Activated T-cell treated with anti-CD3 and anti-CD28 coated beads for 24 hours (primary cell): ENCODE results near the gene COQ6.
"Not testable (repeated sequence)": the region's sequence is repeated elsewhere in the genome, so short reads cannot be mapped to it uniquely, and the experiment has no call there.

Source experiments
- DNase-seq: peaks from one replicate; pipeline ENCODE4 v3.0.0-alpha.2; 2020; ENCODE audit warnings: low read depth

COQ6 gene

GRCh38 chr14:73949752-73950734 lies at the start of gene COQ6, which contains the start of gene FAM161B:
TSS of gene COQ6 (plus strand) at chr14:73950302. CDS start at chr14:73950333, 31 bp downstream.
TSS of gene FAM161B (minus strand) at chr14:73950094. CDS start at chr14:73950026, 68 bp downstream.
- DNase-seq: peak; percentile 92

GRCh38 chr14:73903028-73903427 lies 47.1 kb upstream of the COQ6 start:
- DNase-seq: no peak

GRCh38 chr14:73909681-73910080 lies 40.4 kb upstream of the COQ6 start:
- DNase-seq: no peak

- no peak for DNase-seq
Observed at GRCh38 chr14:73913256-73913655, 36.8 kb upstream of the COQ6 start.

GRCh38 chr14:73916324-73916723 lies 33.8 kb upstream of the COQ6 start:
- no peak for DNase-seq

GRCh38 chr14:73919457-73919856 lies 30.6 kb upstream of the COQ6 start:
- not testable (repeated sequence) for DNase-seq

- DNase-seq: no peak
Observed at GRCh38 chr14:73924337-73924736, 25.8 kb upstream of the COQ6 start.

- DNase-seq: no peak
Observed at GRCh38 chr14:73935666-73936065, 14.4 kb upstream of the COQ6 start.

GRCh38 chr14:73936548-73936947 lies 13.6 kb upstream of the COQ6 start:
- no peak for DNase-seq

- DNase-seq: no peak
Observed at GRCh38 chr14:73937012-73937411, 13.1 kb upstream of the COQ6 start.

GRCh38 chr14:73942180-73942579 lies 7.9 kb upstream of the COQ6 start:
- DNase-seq: no peak

- no peak for DNase-seq
Observed at GRCh38 chr14:73943083-73943482, 7.0 kb upstream of the COQ6 start.

- no peak for DNase-seq
Observed at GRCh38 chr14:73944432-73945158, 5.5 kb upstream of the COQ6 start.

- DNase-seq: no peak
Observed at GRCh38 chr14:73945159-73945670, 4.9 kb upstream of the COQ6 start.

- no peak for DNase-seq
Observed at GRCh38 chr14:73953731-73954130, 3.6 kb downstream of the COQ6 start.

GRCh38 chr14:73955674-73956073 lies 5.6 kb downstream of the COQ6 start:
- no peak for DNase-seq

- DNase-seq: no peak
Observed at GRCh38 chr14:73958591-73958990, 8.5 kb downstream of the COQ6 start.

GRCh38 chr14:73961192-73961591 lies 11.1 kb downstream of the COQ6 start:
- DNase-seq: no peak

GRCh38 chr14:73965216-73965615 lies 15.1 kb downstream of the COQ6 start:
- DNase-seq: no peak

- DNase-seq: no peak
Observed at GRCh38 chr14:73968885-73969284, 18.8 kb downstream of the COQ6 start.

GRCh38 chr14:73973497-73973896 lies 23.4 kb downstream of the COQ6 start:
- no peak for DNase-seq

GRCh38 chr14:73976125-73976524 lies 26.0 kb downstream of the COQ6 start:
- DNase-seq: no peak

- no peak for DNase-seq
Observed at GRCh38 chr14:73977896-73978295, 27.8 kb downstream of the COQ6 start.
